Putamen (tissue), 1 donor: ENCODE results near the gene NDUFB5.

ENCODE experiments used
- DNase-seq: peaks from one replicate; pipeline ENCODE4 v3.0.0-alpha.2; 2016; ENCODE audit warnings: low spot score

NDUFB5 gene

DNA sequence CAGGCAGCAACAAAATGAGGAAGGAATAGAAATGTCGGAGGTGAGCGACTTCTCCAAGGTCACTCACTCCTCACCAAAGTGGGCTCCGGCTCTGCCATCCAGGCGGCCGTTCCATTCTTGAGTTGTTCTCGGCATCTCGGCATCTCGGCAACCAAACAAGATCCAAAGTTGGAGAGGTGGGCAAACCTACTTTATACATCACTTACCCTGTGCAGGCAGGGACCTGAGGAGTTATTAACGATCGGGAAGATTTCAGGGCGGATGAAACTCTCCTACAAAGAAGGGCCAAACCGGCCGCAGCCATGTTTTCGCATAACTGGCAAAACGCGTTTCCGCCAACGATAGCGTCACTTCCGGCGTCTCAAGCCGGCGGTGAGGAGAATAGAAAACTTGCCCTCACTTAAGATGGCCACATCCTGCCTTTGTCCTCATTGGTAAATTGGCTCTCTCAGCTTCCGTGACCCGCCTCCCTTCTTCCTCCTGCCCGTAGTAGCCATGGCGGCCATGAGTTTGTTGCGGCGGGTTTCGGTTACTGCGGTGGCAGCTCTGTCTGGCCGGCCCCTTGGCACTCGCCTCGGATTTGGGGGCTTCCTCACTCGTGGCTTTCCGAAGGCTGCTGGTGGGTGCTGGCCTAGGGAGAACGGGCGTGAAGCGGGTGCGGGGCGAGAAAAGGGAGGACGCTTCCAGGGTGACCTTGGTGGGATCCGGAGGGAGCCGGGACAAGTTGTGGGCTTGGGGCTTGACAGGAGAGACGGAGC is at the start of gene NDUFB5, which contains the start of gene MRPL47:
NDUFB5 (plus strand) TSS at position 474 of the 758 bp plus-strand sequence; CDS start at position 496, 22 bp downstream.
MRPL47 (minus strand) TSS at position 318 of the 758 bp plus-strand sequence; CDS start at position 304, 14 bp downstream.
- peak; percentile 98 for DNase-seq

DNA sequence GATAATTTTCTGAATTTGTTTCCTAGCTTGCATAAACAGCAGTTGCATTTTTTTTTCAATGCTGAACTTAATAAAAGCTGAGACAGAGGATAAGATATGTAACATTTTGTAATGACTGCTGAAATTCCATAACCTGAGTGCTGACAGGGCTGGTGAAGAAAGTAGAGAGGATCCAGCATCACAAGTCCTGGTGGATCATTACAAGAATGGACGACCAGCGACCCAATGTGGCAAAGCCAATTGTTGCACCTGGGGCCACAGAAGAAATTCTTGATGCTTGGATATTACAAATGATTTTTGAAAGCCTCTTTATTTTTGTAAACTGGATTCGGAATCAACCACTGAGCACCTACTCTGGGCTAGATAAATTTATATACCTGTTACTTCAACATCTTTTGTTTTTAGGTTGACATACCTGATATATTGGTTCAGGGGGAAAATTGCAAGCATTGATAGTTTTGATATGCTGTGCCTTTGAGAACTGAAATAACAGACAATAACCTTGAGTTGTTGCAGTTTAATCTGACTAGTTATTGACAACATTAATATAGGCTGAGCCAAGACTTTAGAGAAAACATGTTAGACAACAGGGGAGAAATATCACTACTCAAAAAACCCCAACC is 45.7 kb upstream of the NDUFB5 start:
- DNase-seq = peak; percentile 58

DNA sequence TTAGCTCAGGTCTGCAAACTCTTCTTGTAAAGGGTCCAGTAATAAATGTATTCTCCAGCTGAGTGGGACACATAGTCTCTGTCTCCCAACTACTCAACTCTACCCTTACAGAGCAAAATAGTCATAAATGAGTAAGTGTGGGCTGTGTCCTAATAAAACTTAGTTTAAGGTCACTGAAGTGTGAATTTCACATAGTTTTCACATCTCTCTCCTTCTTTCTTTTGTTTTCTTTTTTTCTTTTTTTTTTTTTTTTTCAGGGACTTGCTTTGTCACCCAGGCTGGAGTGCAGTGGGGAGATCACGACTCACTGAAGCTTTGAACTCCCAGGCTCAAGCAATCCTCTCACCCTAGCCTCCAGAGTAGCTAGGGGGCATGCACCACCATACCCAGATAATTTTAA is 43.8 kb upstream of the NDUFB5 start:
- no peak for DNase-seq

DNA sequence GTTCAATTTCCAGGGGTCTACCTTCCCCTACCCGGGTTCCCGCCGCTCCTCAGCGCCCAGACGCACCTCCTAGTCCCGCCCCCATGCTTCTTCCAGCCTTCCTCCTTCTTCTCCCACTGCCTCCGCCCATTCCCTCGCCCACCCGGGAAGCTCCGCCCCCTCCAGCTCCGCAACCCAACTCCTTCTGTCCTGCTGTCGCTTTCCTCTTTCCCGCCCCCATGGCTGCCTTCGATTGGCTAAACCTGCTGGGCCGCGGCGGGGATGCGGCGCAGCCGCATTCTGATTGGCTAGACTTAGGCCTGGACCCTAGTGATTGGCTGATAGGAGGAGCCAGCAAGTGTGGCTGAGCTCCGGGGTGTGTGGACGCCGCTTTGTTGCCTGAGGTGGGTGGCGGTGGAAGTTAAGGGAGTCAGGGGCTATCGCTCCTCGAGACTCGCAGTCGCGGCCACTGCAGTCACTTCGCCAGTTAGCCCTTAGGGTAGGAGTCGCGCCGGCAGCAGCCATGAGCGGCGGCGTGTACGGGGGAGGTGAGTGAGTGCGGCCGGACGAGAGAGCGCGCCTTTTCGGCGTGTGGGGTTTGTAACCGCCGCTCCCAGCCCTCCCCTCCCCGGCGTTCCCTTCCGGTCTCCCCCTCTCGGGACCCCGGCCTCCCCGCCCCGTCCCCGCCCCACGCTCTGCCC is 41.9 kb upstream of the NDUFB5 start, which contains the start of gene ACTL6A:
ACTL6A (plus strand) TSS at position 336 of the 680 bp plus-strand sequence; CDS start at position 503, 167 bp downstream.
- DNase-seq = peak; percentile 99

DNA sequence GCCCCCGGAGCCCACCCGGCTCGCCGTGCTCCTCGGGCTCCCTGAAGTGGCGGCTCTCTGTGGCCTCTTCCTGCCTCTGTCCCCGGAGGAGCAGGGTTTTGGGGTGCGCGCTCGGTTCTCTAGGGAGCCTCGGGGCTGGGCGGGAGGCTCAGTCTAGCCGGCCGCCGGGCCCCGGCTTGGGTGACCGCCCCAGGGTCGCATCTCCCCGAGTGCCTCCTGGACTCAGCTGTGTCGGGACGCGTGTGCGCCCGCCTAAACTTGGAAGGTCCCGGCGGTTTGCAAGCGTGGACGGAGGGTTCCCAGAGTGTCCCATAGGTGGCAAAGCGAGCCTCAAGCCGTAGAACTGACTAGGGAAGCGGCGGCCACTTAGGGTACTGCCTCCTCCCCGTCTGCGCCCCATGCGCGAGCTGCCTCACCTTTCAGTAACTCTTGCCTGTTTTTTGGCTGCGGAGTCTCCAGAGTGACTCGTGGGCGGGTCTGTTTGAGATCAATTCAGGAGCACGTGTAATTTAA is 41.3 kb upstream of the NDUFB5 start:
- DNase-seq = peak; percentile 7

DNA sequence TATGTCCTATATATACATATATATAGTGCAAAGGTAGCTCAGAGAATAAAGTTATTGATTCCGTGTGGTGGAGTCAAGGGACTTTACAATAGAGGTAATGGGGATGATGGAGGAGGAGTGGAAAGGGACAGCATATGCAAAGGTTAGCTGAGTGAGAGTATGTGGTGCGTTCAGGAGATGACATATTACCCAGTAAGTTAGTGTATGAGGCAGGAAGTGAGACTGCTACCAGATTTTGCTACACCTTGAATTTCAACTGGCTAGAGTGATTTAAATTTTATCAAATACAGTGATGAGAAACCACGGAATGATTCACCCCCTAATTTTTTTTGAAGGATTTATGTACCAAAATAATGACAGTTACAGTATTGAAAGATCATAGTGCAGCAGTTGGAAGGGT is 39.1 kb upstream of the NDUFB5 start:
- DNase-seq = no peak

DNA sequence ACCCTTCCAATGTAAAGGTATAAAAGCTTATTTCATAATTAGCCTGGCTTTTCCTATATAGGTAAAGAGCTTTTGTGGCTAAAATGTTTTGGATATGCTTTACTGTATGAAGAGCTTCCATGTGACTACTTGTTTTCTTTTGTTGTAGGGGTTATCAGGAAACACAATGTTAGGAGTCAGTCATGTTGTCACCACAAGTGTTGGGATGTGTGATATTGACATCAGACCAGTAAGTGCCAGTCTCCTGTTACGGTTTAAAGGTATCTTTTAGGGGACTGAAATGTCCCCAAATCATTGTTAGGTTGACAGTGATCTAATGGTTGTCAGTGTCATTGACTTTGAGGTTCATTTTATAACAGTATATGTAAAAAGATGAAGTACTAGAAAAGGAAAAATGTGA is 23.6 kb upstream of the NDUFB5 start:
- DNase-seq = no peak

DNA sequence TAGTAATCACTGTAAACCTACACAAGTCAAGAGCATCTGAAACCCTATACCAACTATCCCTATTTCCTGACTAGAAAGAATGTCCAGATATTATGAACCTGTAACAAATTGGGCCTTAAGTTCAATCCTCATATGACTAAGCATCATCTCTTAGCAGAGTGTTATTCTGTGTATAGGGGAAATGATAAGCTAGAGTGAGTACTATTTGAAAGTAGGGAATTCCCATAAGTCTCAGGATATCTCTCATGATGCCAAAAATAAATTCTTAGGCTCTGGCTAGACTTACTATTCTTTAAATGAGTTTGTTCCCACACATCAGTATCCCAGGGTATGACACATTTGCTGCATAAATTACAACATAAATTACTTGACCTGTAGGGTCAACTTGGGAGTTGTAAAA is 15.5 kb upstream of the NDUFB5 start:
- no peak for DNase-seq

DNA sequence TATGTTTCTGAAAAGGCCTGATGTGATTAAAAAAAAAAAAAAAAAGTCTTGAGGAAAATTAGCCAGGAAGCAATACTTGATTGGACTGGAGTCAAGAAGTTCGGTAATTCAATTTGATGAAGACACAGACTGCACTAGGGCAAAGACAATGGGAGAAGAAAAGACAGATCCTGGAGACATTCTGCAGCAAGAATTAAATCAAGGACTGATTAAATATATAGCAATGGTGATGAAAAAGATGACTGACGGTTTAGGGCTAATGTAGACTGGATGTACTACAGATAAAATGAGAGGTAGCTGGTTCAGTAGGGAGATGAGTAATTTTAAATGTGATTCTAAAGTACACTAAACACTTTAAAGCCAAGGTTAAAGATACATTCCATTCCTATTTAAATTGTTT is 13.9 kb upstream of the NDUFB5 start:
- no peak for DNase-seq

DNA sequence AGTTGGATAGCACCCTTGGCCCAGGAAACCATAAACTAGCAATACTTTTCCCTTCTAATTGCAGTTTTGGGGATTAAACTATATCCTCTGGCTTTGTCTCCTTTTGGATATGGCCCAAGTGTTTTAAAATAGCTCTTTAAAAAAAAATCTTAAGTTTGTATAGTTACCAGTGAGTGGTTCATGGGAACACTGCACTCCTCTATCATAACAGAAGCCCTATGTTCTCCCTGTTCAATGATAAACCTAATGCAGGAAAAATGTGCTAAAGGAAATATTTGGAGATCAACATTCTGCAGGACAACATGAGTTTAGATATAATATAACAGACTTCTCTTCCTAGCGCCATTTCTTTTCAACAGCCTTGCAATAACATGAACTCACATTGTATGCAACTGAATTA is 13.3 kb upstream of the NDUFB5 start:
- no peak for DNase-seq

DNA sequence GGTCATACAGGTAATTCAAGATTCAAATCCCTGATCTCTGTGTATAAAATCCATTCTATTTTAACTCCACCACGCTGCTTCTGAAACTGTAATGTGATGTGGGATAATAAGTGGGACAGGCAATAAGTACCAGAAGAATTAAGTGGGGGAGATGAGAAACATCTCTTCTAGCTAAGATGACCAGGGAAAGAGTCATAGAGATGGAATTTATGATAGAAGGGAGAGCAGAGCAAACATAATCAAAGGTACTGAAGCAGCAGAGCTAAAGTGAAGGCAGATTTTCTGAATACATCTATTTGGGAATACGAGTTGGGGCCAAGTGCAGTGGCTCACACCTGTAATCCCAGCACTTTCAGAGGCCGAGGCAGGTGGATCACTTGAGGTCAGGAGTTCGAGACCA is 5.1 kb upstream of the NDUFB5 start:
- no peak for DNase-seq

DNA sequence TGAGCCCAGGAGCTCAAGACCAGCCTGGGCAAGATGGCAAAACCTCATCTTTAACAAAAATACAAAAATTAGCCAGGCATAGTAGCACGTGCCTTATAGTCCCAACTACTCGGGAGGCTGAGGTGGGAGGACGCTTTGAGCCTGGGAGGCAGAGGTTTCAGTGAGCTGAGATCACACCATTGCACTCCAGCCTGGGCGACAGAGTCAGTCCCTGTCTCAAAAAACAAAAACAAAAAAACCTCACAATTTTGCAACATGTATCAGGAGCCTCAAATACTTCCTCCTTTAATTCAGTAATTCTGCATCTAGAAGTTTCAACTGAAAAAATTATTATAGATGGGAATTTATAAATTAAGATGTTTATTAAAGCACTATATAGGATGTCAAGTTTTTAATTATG is 1.3 kb upstream of the NDUFB5 start:
- no peak for DNase-seq

DNA sequence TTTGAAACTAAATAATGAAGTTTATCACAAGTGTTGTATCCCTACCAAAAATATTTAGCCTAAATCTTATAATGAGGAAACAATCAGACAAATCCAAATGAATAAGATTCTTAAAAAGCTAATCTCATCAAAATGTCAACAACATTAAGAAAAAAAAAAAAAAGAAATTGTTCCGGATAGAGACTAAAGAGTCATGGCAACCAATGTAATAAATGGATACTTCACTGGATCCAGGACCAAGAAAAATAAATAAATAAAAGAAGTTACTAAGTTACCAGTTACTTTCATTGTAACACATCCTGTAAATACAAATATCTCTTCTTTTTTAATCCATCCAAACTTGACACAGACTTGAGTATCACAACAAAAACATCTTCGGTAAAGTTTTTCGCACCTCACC is 763 bp upstream of the NDUFB5 start:
- no peak for DNase-seq

DNA sequence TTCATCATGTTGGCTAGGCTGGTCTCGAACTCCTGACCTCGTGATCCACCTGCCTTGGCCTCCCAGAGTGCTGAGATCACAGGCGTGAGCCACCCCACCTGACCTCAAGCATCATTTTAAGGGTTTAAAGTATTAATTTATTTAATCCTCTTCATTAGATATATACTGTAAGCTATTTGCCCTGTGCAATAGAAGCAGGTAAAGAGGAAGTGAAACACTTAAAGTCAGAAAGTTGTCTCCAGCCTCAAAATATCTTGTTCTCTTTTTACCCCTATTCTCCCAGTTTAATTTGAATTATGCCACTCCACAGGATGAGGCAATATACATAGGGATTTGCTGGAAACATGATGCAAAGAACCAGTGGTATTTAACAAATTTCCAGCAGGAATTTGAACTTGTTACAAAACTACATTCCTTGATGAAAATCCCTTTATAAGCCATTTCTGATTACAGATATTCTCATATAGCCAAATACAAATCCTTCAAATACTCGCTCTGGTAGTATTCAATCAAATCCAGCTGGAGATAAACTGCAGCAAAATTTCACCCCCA is 2.0 kb downstream of the NDUFB5 start:
- DNase-seq = no peak

DNA sequence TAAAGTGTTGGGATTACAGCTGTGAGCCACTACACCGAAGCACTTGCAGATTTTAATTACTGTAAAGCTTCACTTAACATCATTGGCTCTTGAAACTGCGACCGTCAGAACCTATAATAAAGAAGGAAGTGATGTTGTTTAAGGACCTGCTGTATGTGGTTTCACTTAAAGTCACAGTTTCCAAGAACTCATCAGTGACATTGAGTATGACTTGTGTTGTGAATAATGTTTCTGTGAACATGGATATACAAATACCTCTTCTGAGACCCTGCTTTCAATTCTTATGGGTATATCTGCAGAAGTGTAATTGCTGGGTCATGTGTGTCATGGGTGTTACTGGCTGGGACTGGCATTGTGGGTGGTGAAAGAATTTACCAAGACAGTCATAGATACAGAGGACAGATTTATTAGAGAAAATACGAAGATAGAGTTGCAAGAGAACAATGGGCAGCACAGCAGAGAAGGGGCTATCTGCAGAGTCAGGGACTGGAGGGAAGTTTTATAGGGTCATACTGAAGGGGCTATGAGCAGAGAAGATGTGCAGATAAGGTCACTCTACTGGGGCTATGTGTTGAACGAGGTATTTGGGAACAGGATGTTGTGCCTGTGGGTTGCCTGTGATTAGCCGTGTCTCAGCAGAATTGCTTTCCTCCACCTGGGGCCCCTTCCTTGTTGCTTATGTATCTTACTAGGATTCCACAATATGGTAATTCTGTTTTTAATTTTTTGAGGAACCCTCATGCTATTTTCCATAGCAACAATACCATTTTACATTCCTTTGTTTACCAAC is 4.5 kb downstream of the NDUFB5 start:
- no peak for DNase-seq

DNA sequence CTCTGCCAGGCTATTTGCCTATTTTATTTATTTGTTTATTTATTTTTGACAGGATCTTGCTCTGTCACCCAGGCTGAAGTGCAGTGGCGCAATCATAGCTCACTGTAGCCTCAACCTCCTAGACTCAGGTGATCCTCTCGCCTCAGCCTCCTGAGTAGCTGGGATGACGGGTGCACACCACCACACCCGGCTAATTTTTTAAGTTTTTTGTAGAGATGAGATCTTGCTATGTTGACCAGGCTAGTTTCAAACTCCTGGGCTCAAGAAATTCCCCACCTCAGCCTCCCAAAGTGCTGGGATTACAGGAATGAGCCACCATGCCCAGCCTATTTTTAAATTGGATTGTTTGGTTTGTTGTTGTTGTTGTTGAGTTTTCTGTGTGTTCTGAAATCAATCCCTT is 5.5 kb downstream of the NDUFB5 start:
- no peak for DNase-seq

DNA sequence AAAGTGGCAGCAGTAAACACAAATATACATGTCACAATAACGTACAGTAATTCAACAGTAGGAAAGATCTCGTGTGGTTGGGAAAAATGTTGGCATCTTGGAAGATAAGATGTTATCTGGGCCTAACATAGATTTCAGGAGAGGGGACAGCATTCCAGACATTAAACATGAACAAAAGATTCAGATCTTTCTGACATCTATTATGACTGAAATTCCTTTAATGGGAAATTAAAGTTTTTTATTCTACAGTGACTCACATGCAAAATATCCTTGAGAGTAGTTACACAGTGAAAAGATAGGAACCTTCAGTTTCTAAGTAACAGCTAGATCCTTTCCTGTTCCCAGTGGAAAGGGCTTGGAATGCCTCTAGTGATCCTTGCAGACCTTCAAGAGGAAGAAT is 9.2 kb downstream of the NDUFB5 start:
- DNase-seq = no peak

DNA sequence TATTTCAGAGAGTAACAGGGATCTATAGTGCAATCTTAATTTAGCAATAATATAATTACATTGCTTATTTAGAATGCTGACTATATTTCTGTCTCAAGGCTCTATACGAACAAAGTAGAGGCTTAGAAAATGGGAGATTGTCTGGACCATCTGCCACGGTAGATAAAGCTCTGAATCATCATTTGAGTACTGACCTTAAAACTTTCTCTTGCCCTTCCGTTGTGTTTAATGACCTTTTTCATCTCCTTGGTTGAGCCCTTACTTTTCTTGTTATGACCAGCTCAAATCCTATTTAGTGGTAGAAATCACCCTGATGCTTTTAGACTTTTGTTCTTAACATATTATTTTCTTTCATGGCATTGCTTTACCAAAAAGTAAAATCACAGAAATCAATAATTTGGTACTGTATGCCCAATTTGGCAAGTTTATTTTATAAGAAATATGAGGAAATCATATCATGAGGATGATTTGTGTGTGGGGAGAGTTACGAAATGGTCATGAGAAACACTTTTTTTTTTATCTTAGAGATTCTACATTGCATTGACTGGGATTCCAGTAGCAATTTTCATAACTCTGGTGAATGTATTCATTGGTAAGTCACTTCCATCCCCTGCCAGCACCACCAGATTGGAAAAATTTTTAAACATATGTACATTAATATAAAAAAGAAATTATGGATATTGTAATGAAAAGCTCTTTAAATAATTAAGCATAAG is 11.0 kb downstream of the NDUFB5 start:
- DNase-seq = no peak

DNA sequence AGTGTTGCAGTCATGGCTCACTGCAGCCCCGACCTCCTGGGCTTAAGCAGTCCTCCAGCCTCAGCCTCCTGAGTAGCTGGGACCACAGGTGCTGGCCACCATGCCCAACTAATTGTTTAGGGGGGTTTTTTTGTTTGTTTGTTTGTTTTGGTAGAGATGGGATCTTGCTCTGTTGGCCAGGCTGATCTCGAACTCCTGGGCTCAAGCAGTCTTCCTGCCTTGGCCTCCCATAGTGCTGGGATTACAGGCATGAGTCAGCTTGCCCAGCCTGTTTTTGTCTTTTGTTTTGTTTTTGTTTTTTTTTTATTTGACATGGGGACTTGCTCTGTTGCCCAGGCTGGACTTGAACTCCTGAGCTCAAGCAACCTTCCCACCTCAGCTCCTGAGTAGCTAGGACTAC is 17.4 kb downstream of the NDUFB5 start:
- DNase-seq = no peak

DNA sequence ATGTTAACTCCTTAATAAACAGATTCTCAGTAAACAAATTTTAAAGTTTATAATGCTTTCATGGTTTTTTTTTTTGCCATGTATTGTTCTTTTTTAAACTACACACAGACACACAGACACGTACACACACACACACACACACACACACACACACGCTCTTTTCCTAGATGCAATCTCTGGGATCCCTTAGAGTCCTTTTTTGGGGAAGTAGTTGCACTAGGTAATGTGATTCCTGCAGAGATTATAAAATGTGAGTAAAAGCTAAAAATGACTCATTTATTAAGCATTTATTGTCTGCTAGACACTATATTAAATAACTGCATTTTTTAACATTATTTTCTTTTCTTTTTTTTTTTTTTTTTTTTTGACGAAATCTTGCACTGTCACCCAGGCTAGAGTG is 19.9 kb downstream of the NDUFB5 start:
- no peak for DNase-seq
